Stomach (tissue), 4 donors: ENCODE results near the gene LDB3.

Experiments used
- CTCF ChIP-seq, 7 experiments: fragments of 450-650 bp in 4 of 7; fragments of 200-600 bp in 3 of 7; sonication (generic) in 3 of 7; IDR thresholded peaks; one replicate each; pipeline ENCODE4 v1.5.1; 2016 to 2019; ENCODE audit warnings: antibody characterized with exemption in 7 of 7, control low read depth in 2 of 7, mild to moderate bottlenecking in 1 of 7
- EP300 ChIP-seq: sonication (generic); formaldehyde crosslinking; IDR thresholded peaks from one replicate; pipeline ENCODE4 v1.6.1; 2017; ENCODE audit warnings: antibody characterized with exemption
- POLR2AphosphoS5 ChIP-seq, 3 donors: sonication (generic); formaldehyde crosslinking; IDR thresholded peaks; one replicate each; pipeline ENCODE4 v1.6.1; 2016; ENCODE audit warnings: antibody characterized with exemption in 3 of 3

GRCh38 chr10:86642499-86642898, 25.8 kb upstream of the LDB3 start:
- TF ChIP-seq EP300 (no peak), CTCF (IDR thresholded peaks at IDR 0.05) (no peak), POLR2AphosphoS5 (IDR thresholded peaks at IDR 0.05) (no peak)
